Activated CD4-positive, alpha-beta T cell treated with anti-CD3 and anti-CD28 coated beads, Interleukin-2, amount 50 U/mL, for 16 hours (primary cell): ENCODE results near the gene ZNG1B.
"Not testable (repeated sequence)": the region's sequence is repeated elsewhere in the genome, so short reads cannot be mapped to it uniquely, and the experiment has no call there.

Experiments
- DNase-seq: peaks from one replicate; pipeline ENCODE4 v3.0.0-alpha.2; 2020

The ZNG1B gene

DNA sequence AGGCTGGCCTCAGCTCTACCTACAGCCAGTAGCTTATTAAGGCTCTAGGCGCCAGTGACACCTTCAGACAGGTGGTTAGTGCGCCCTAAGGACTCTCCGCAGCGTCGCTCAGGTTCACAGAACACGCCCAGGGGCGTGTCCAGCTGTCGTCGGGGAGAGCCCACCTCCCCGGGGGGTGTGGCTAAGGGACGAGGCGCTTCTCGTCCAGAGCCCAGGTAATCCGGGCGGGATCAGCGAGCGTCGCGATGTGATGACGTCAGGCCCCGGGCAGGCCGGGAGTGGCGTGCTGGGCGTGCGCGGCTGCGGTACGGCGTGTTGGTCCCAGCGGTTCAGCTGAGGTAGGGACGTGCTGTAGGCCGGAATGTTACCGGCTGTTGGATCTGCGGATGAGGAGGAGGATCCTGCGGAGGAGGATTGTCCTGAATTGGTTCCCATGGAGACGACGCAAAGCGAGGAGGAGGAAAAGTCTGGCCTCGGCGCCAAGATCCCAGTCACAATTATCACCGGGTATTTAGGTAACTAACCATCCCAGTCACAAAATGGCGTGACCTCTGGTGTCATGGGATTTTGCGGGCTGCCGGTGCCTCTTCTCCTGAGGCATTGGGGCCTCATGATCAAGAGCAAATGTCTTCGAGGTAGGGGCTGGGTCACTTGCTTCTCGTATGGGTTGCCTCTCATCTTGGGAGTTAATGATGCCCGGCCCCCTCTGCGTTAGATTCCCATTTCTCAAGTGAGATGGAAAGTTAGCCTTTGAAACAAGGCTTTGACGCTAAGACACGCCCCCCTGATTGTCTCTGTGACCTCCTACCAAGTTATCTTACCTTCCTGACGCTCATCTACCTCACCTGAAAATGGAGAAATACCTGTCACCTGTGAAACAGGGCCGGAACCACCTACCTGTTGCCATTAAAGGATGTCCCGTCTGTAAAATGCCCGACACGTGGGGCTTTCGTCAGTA is at the start of gene ZNG1B:
ZNG1B (plus strand) TSS at position 184 of the 958 bp plus-strand sequence; CDS start at position 362, 178 bp downstream.
- peak; percentile 84 for DNase-seq

DNA sequence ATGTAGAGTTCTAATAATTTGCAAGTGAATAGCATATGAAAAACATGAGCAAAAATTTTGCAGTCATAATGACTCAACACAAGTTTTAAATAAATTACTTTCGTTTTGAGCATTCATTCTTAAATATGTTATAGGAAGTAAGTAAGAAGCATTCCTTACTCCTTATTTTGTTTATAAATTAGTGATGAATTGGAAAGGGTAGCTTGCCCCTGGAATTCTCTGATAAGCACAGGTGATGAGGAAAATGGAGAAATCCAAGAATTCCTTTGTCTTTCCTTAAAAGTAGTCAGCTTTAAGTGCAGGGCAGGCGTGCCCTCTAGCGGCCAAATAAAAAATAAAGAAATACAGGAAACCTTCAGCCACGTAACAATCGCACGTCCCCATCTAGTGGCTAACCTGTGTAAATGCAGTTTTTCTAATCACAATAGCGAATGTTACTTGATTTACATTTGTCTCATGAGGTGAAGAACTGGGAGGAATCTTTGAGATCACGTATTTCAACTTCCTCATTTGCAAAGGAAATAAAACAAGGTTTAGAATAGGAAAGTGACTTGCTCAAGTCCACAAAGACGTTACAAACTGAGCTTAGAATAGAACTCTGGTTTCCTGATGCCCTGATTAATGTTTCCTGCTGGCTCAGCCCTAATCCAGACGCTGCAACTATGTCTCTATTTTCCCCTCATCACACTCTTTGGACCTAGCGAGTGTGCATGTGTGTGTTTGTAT is 47.2 kb upstream of the ZNG1B start:
- DNase-seq = peak; percentile 79

DNA sequence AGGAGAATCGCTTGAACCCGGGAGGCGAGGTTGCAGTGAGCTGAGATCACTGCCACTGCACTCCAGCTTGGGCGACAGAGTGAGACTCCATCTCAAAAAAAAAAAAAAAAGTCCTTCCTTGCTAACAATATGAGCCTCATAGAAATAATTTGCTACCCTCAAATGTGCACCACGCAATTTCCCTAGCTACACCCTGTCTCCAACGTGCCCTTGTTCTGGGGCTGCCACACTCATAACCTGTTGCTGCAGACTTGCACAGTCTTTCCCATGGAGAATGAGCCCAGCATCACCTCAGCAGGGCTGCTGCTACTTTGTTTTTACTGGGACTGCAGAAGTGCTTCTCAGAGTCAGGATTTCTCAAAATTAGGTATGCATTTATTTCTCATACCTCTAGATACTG is 46.4 kb upstream of the ZNG1B start:
- DNase-seq = no peak

DNA sequence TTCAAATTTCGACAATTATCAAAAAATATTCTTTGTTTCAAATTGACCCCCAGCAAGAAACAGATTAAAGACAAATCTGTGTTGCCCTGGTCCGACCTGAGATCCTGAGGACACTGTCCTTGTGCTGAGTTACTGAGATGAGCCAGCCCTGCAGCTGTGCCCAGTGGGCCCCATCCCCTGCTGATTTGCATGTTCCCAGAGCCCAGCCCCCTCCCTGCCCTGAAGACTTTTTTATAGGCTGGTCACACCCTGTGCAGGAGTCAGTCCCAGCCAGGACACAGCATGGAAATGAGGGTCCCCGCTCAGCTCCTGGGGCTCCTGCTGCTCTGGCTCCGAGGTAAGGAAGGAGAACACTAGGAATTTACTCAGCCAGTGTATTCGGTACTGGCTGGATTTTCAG is 31.4 kb upstream of the ZNG1B start:
- DNase-seq = no peak

DNA sequence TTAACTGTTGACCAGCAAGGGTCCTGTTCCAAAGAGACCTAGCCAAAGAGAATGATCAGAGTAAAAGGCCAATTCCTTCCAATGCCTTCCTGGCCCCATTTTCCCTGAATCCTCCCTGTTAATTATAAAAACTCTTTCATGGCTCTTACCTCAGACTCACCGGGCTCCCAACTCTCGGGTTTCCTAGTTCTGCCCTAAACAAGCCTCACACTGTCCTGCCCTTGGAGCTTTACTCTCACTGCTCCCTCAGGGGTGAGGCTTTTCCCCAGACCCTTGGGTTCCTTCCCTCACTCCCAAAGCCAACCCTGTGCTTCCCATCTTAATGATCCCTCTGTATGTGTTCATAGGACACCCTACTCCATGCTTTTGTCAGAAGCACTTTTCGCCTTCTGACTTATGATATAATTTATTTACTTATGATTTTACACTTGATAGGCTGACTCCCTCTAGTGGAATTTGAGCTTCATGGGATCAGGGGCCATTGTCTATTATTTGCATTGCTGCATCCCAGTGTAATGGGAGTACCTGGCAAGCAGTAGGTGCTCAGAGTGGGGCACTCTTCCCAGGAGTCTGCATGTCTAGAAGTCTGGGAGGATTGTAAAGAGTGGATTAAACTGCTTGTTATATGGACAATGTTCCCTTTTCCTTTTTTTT is 29.9 kb upstream of the ZNG1B start:
- DNase-seq = no peak

DNA sequence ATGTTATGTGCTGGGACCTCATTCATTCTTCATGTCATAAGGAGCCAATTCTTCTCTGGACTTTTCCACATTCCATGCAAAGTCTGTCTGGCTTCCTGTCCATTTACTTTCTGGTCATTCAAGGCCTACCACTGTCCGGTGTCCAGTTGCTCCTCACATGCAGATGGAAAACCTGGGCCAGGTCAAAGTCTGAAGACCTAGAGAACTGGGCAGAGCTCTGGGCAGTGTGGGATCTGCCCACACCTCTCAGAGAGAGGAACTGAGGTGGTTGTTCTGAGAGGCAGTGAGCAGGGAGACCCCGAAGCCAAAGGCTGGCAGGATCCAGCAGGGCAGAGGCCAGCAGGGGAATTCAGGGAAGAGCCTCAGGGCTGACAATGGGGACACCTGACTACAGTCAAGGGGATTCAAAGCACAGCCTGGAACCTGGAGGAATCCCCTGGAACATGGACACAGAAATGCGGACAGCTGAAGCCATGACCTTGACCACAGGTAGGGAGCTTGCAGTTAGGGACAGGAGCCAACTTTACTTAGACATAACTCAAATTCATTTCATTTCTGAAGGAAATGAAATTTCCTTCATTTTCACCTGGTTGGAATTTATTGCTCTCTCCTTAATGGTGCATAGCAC is 25.7 kb upstream of the ZNG1B start:
- DNase-seq = not testable (repeated sequence)

DNA sequence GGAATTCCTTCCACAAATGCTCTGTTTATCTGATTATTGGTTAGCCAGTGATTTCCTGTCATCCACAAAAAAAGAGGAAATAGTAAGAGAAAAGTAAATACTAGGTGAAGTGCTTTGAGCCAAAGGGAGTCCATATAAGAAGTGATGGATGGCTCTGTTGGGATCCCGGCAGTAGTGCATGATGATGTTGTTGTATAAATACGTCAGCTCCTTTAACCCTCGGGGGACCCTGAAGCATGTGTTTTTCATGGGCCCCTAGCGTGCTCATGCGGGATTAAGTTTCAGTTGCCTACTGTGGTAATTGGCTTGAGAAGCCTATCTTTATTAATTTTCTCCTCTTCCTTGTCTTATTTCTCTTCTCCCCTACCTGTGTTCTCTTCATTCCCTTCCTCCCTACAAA is 24.7 kb upstream of the ZNG1B start:
- DNase-seq = not testable (repeated sequence)

DNA sequence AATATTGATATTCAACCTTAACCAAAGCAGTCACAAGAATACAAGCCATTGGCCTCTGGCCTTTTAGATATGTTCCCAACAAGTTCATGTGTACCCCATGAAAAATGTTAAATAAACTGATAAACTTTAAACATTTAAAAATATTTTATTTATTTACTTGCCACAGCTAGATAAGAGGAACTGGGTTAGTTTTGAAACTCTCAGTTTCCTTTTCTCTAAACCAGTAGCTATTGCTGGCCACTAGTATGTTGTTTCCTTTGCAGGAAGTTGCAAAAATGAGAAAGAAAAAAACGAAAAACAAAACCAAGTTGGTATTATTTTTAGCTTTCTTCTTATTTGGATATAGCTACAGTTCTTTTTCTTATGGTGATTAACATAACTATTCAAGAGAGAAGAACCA is 5.7 kb upstream of the ZNG1B start:
- DNase-seq = peak; percentile 31

DNA sequence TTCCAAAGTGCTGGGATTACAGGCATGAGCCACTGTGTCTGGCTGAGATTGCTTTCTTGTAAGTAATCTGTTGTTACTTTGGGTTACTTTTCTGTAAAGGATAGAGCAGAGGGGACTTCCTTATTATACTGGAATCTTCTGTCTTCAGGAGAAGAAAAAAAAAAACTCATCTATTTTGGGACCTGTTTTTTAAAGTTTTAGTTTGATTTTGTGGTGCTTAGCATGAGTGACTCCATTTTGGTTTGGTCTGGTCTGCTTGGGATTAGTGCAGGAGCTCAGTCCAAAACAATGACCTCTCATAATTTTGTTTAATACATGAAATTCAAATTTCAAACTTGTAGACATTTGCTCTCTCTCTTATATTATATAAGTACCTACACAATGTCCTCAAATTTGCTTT is 4.0 kb upstream of the ZNG1B start:
- not testable (repeated sequence) for DNase-seq

DNA sequence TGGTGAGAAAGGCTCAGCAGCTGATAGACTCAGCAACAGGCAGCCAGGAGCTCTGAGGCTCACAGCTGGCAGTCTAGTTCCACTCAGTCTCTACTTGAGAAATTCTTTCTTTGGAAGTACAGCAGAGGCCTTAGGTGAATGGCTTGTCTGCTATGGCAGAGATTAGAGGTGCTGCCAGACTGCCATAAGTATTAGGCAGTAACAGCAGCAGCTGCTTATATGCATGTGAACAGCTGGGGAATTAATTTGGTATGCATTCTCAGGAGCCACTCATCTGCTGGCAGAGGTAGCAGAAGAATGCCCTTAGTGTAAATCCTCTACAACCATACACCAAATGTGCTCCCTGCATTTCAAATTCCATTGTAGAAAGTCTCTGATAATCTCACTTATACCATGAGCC is 28.3 kb downstream of the ZNG1B start:
- not testable (repeated sequence) for DNase-seq

DNA sequence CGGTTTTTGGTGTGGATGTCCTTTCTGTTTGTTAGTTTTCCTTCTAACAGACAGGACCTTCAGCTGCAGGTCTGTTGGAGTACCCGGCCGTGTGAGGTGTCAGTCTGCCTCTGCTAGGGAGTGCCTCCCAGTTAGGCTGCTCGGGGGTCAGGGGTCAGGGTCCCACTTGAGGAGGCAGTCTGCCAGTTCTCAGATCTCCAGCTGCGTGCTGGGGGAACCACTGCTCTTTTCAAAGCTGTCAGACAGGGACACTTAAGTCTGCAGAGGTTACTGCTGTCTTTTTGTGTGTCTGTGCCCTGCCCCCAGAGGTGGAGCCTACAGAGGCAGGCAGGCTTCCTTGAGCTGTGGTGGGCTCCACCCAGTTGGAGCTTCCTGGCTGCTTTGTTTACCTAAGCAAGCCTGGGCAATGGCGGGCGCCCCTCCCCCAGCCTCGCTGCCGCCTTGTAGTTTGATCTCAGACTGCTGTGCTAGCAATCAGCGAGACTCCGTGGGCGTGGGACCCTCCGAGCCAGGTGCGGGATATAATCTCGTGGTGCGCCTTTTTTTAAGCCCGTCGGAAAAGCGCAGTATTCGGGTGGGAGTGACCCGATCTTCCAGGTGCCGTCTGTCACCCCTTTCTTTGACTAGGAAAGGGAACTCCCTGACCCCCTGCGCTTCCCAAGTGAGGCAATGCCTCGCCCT is 39.3 kb downstream of the ZNG1B start:
- DNase-seq = not testable (repeated sequence)

DNA sequence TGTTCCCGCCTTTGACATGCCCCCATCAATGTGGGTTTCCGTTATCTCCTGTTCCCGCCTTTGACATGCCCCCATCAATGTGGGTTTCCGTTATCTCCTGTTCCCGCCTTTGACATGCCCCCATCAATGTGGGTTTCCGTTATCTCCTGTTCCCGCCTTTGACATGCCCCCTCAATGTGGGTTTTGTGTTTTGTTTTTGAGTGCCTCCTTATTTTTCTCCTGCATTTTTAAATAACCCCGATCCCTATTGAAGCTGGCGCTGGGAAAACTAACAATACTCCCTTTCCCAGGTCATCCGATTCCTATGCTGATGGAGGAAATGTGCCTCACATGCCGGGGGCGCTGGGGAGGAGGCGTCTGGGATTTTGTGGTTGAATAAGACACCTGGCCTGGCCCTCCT is 59.0 kb downstream of the ZNG1B start:
- DNase-seq = not testable (repeated sequence)

DNA sequence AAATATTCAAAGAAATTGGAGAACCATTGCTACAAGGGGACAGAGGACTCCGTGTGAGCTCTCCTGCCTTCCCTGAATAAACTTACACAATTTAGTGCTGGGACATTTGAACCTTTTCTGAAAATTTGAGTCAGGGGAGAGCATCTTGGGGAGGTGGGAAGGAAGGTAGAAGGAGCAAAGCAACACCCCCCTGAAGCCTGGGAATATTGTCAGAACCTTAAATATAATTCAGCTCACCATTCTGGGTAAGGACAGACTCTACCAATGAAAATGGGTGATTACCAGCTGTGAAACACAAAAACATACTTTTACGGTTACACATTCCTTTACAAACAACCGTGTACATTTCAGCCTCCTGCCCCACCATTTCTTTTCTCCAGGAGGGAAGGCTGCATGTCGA is 60.9 kb downstream of the ZNG1B start, which contains the start of gene FOXD4L1:
FOXD4L1 (plus strand) TSS at position 301 of the 400 bp plus-strand sequence. CDS start 592 bp downstream, outside the sequence.
- not testable (repeated sequence) for DNase-seq

DNA sequence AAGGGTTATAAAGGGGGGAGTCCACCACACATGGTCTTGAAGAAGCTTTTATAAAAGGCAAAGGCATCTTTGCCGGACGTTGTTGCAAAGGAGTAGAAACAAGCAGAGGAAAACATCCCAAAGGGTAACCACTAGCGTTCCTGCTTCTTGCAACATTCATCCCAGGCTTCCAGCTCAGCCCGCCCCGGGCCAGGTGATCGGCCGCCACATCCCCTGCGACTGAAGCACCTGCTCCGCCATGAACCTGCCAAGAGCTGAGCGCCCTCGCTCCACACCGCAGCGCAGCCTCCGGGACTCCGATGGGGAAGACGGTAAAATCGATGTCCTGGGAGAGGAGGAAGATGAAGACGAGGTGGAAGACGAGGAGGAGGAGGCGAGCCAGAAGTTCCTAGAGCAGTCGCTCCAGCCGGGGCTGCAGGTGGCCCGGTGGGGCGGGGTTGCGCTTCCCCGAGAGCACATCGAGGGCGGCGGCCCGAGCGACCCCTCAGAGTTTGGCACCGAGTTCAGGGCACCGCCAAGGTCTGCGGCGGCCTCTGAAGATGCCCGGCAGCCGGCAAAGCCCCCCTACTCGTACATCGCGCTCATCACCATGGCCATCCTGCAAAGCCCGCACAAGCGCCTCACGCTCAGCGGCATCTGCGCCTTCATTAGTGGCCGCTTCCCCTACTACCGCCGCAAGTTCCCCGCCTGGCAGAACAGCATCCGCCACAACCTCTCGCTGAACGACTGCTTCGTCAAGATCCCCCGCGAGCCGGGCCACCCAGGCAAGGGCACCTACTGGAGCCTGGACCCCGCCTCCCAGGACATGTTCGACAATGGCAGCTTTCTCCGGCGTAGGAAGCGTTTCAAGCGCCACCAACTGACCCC is 61.8 kb downstream of the ZNG1B start:
- DNase-seq = not testable (repeated sequence)

DNA sequence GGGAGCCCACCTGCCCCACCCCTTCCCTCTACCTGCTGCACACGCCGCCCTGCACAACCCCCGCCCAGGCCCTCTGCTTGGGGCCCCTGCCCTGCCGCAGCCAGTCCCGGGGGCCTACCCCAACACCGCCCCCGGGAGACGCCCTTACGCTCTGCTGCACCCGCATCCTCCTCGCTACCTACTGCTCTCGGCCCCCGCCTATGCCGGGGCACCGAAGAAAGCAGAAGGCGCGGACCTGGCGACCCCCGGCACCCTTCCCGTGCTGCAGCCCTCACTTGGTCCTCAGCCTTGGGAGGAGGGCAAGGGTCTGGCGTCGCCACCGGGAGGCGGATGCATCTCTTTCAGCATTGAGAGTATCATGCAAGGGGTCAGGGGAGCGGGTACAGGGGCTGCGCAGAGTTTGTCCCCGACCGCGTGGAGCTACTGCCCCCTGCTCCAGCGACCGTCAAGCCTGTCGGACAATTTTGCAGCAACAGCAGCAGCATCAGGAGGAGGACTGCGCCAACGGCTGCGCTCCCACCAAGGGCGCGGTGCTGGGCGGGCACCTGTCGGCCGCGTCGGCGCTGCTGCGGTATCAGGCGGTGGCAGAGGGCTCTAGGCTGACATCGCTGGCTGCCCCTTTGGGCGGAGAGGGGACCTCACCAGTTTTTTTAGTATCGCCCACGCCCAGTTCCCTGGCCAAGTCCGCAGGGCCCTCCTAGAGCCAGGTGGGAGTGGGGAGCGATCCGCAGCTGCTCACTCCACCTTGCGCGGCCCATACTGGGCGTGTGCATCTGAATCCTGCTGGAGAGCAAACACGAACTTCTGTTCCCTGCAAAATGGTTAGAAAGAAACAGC is 62.6 kb downstream of the ZNG1B start:
- DNase-seq = not testable (repeated sequence)

DNA sequence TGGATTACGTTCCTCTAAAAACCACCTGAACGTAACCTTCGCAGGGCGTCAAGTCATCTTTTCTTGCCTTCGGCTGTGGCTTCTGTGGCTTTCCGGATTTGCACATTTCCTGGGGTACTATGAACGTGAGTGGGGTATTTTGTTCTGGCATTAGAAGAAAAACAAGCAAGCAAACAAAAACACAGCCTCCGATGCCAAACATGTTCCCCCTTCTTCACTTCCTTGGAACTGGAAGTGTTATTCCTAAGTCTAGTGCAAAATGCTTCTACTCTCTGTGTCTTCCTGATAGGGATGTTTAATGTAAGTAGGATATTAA is 63.2 kb downstream of the ZNG1B start:
- DNase-seq = not testable (repeated sequence)

DNA sequence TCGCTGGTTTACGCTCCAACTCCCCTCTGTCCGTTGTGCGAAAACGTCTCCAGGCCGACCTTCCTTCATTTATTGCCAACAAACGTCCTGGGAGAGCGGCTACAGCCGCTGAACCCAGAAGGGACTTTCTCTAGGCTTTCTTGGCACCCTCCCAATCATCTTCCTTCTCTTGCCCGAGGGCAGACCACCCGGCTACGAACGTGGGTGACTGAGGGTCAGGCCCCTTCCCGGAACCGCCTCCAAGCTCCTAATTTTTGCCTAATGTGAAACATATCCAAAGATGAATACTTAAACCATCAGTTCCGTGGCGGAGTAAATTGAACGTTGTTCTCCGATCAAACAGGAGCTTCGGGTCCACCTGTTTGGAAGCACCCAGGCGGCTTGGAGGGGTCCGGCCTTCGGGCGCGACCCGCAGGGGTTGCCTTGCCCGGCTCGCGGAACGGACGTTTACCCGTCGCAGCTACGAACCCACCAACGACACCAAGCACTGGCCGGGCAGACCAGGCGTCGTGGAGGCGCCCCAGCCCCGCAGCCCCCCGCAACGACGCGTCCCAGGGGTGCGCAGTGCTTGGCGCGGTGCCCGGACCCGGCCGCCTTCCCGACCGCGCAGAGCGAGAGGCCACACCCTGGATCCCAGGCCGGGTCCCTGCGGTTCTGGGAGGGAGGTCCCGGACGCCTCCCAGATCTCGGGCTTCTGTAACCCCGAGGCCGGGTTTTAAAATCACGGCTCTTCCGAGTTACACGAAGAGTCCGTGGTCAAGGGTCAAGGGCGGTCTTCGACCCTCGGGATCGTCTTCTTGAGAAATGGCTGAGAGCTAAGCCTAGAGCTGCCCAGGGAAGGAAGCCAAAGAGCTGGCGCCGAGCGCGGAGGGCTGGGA is 65.0 kb downstream of the ZNG1B start:
- DNase-seq = not testable (repeated sequence)

DNA sequence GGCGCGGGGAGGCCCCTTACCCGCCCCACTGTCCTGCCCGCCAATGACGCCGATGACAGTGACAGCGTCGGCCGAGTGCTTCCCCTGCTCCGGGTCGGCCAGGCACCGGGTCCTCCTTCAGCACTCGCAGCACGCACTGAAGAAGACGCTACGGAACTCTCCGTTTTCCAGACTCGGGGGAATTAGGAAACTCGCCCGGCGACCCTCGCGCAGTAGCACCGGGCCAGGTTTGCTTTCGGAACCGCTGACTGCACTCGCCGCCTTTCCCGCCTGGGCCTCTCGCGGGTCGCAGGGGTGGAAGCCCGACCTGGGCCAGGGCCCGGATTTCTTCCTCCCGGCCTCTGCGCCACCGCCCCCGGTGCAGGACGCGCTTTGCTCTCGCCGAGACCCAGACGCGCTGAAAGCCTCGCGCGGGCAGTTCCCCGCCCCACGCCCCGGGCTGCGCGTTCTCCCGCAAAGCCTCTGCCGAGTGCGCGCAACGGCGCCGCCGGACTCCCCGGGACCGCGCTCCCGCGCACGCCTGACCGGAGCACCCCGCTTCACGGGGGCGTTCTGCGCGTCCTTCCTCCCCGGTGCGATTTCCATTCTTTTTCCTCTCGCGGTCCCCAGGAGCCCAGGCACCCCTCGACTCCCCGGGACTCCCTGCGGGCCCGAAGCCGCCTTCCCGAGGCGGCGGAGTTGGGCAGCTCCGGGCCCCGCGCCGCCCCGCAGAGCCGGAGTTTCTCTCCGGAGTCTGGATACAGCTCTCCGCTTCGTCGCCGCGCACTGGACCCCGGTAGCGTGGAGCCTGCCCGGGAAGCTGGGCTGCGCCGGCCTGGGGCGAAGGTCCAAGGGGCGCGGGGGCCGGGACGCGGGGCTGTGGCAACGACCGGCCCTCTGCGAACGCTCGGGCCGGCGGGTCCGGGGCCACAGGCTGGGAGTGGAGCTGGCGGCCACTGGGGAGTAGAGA is 65.9 kb downstream of the ZNG1B start:
- DNase-seq = peak; percentile 23
